HG03280 (cell line): ENCODE results near the gene PSMD14.
"Not testable (repeated sequence)": the region's sequence is repeated elsewhere in the genome, so short reads cannot be mapped to it uniquely, and the experiment has no call there.

Source experiments
- ATAC-seq: cut with Tn5 transposase; IDR thresholded peaks from one replicate; pipeline ENCODE4 v1.9.1; 2021; ENCODE audit warnings: mild to moderate bottlenecking, moderate library complexity; ENCODE audit not compliant: unreplicated experiment

Gene PSMD14

DNA sequence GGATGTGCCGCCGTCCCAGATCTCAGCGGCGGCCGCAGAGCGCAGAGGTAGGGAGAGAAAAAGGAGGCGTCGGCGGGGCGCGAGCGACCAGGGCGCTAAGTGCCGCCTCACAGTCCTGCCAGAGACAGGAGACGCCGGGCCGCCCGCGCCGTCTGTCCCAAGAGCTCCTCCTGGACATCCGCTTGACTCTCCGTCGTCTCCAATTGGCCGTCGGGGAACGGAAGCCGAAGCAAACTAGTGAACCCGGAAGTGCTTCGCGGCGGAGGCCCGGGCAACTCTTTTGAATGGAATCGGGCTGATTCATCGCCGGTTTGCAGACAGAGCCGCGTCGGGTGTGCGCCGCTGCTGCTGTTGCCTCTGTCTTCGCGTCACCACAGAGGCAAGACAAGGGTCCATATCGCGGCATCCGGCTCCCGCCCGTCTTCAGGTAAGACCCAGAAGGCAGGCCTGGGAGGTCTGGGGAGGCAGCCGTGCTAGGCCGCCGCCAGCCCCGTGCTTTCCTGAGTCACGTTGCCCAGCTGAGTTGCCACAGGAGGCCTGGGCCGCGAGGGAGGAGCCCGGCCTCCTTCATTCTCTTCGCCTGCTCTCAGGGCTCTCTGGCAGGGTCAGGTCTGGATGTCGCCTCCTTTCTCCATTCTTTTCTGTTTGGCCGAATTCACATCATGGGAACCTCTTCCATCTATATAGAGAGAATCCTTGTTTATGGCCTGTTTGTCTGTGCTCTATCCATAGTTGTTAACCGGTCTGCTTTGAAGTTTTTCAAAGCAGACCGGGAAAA lies at the start of gene PSMD14:
PSMD14 (plus strand) TSS at position 248 of the 778 bp plus-strand sequence. CDS start 10,401 bp downstream, outside the sequence.
- ATAC-seq = peak; percentile 98

- no peak for ATAC-seq
These were observed 42.4 kb upstream of the PSMD14 start for GRCh38 chr2:161265874-161266273.

DNA sequence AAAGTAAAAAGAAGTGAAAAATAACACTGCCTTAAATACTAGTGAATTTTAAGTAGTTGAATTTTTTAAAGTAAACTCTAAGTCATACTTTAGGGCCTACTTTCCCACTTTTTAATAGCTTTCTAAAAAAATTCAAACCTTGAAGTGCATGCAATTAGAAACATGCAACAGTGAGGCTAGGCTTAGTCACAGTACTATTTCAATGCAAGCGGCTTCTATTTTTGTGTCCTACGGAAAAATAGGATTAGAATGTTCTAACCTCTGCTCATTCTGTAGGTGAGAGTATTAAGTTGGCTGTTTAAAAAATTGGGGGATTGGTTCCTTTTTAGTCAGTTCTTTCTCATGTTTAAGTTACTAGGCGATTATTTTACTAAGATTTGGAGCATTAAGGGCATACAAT lies 39.1 kb upstream of the PSMD14 start:
- ATAC-seq = no peak

- peak; percentile 71 for ATAC-seq
These were observed 35.0 kb upstream of the PSMD14 start for GRCh38 chr2:161273038-161273760.

DNA sequence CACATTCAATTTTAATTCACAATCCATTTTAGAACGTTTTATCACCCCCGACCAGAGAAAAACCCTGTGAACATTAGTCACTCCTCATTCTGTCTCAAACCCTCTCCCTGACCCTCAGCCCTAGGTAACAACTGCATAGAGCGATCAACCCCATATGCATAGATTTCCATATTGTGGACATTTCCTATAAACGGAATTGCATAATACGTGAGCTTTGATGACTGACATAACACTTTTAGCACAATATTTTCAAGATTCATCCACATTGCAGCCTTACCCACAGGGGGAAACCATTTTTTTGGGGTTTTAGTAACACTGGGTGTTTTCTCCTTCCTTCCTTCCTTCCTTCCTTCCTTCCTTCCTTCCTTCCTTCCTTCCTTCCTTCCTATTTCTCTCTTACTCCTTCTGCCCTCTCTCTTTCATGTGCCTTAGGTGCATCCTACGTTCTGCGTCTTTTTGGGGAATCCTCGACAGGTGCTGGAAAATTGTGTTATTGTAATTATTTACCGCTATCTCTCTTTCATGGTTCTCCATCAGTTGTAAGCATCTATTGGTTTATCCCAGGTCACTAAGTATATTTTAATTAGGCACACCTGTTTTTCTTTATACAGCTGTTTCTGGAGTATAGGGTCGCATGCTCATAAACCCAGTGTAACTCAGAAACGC lies 29.5 kb upstream of the PSMD14 start:
- not testable (repeated sequence) for ATAC-seq

DNA sequence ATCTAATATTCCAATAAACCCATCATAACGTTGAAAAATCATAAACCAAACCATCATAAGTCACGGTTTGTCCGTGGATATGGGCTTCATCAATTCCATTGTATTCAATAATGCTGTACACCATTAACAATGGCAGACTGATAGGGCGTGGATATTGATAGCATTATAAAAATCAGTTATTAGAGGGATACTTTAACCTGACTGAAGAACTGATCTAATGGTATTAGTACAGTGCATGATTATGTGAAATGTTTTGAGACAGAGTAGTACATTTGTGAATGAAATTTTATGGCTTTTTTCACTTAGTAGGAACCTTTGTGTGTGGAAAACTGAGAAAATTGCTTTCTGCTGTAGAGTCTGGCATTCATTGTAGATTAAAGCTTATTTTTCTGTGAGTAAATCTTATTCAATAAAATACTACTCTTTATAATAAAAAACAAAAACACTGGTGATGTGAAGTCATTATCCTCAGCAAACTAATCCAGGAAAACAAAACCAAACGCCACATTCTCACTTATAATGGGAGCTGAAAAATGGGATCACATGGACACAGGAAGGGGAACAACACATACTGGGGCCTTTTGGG lies 28.9 kb upstream of the PSMD14 start:
- ATAC-seq = not testable (repeated sequence)

GRCh38 chr2:161280906-161281323 lies 27.3 kb upstream of the PSMD14 start:
- not testable (repeated sequence) for ATAC-seq

DNA sequence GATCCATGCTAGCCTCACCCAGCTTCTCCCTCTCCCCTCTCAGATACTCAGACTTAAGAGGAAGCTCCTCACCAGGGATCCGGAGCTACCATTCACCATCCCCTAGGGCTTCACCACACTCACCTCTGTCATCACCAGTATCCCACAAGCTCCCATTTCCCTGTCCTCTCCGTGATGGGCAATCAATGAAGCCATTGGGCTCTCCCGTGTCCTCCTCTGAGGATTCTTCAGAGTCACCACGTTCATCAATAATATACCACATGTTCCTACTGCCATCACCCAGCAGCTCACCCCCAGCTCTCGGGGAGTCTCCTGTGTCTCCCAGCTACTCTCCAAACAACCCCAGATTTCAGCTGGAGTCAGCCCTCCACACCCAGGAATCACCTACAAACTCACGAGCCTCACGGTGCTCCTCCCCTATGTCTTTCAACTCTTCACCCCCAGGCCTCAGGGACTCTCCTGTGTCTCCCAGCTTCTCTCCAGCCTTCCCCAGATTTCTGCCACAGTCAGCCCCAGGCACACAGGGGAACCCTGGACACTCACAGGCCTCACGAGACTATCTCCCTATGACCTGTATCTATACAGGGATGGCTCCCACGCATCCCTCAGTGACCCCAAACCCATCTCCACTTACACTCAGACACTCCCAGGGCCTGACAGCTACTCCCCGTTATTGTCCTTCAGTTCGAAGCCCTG lies 26.5 kb upstream of the PSMD14 start:
- ATAC-seq = not testable (repeated sequence)

DNA sequence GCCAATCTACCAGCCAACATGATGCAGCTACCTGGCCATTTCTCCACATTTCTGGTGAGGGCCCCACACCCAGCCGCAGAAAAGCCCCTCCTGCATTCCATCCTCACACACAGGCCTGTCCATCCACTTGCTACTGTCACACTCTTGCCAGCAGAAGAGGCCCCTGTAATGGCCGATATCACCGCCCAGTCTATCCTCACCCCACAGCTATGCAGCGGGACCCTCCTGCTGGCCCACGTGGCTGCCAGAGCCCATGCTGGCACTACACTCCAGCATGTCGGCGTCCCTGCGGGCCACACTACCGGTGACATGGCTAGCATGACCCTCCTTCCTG lies 25.9 kb upstream of the PSMD14 start:
- not testable (repeated sequence) for ATAC-seq

- ATAC-seq = no peak
These were observed 24.3 kb upstream of the PSMD14 start for GRCh38 chr2:161283926-161284325.

DNA sequence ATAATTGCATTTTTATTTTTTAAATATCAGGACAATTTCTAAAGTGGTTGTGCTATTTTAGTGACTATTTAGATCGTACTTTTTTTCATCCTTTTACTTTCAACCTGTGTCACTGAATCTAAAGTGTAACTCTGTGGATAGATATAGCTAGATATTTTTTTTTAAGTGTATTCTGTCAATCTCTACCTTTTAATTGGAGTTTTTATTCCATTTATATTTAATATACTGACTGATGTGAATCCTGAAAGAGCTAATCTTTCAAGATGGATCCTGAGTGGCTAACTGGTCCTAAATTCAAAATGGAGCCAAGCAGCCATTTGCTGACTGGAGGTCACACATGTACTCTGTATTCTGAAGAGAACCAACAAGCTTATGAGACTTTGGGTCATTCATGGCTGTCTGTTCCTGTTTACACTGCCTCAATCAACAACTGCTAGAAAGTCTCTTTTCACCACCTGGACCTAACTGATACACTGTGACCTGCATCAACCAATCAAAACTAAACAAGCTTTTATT lies 4.6 kb upstream of the PSMD14 start:
- ATAC-seq = no peak

- no peak for ATAC-seq
These were observed 1.3 kb upstream of the PSMD14 start for GRCh38 chr2:161306919-161307318.

DNA sequence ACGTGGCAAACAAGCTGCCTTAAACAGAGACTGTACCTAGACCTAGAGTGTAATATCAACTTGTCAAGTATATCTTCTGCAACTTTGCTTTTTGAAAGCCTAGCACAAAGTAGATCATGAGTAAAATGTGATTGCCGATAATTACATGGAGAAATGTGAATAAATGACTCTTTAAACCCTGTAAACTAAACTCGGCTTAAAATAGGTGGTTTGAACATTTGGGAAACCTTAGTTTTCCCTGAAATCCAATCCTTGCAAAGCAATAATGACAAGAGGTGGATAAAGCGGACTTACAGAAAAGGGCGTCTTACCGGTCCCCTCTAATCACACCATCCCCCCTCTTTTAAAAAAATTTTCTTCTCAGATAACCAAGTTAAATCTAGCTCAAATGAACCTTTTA lies 549 bp upstream of the PSMD14 start:
- ATAC-seq = no peak

GRCh38 chr2:161312996-161313395 lies 4.8 kb downstream of the PSMD14 start:
- ATAC-seq = no peak

- ATAC-seq = no peak
These were observed 7.2 kb downstream of the PSMD14 start for GRCh38 chr2:161315380-161315779.

DNA sequence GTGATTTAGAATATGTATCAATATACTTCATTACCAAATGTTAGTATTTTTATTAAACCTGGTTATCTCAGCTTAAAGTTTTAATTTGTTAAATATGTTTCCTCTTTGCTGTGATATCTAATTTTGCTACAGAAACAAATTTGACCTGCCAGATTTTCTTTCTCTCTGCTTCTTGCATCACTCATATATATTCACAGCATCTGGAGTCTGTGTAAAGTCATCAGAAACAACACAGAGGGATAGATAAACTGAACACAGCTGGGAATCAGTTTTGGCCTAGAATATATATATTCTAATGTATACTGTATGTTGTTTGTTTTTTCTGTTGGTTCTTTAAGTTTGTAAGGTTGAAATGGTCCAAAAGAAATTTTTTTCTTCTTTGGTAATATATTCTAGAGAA lies 8.5 kb downstream of the PSMD14 start:
- ATAC-seq = no peak

GRCh38 chr2:161321944-161322648 lies 13.9 kb downstream of the PSMD14 start:
- ATAC-seq = no peak

DNA sequence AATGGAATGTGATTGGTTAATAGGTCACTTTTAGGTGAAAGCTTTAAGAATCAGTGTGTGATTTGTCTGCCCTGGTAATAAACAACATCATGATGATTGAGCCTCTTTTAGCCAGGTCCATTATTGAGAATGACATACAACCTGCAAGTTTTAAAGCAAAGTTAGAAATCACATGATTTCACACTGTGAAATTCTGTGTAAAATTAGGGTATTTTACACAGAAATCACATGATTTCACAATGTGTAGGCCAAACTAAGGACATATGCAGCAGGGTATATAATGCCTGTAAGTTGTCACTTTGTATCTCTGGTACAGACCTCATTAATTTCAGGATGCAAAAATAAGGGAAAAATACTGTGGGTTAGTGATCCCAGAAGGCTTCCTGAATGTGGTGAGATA lies 16.7 kb downstream of the PSMD14 start:
- ATAC-seq = no peak

DNA sequence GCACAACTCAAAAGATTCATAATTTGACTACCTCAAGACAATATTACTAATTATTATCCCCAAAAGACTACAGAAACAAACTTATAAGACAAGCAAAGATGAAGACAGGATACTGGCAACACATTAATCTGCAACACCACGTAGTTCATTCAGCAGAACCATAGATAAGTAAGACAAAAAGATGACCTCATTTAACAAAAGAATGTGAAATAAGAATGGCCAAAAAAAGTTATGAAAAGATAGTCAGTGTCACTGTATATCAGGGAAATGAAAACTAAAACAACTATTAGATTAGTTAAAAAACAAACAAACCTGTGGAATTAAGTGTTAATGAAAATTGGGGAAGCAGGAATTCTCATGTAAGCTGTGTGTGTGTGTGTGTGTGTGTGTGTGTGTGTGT lies 19.4 kb downstream of the PSMD14 start:
- no peak for ATAC-seq

- no peak for ATAC-seq
These were observed 24.2 kb downstream of the PSMD14 start for GRCh38 chr2:161332371-161332967.
